Neural progenitor cell (in vitro differentiated cells): Measurements from ENCODE around the gene HSPG2.

Experiments
- EZH2 ChIP-seq: fragments of 200-600 bp; sonication (generic); IDR thresholded peaks from 2 replicates; pipeline ENCODE4 v1.6.1; 2017; ENCODE audit warnings: antibody characterized with exemption, mild to moderate bottlenecking, moderate library complexity
- EZH2phosphoT487 ChIP-seq: fragments of 200-600 bp; sonication (generic); IDR thresholded peaks from 2 replicates; pipeline ENCODE4 v1.6.1; 2017; ENCODE audit warnings: antibody characterized with exemption
- TF ChIP-seq, protein P1 (sequence below): fragments of 200-600 bp; sonication (generic); IDR thresholded peaks from 2 replicates; pipeline ENCODE4 v1.5.1; 2017; ENCODE audit warnings: antibody characterized with exemption, mild to moderate bottlenecking

DNA sequence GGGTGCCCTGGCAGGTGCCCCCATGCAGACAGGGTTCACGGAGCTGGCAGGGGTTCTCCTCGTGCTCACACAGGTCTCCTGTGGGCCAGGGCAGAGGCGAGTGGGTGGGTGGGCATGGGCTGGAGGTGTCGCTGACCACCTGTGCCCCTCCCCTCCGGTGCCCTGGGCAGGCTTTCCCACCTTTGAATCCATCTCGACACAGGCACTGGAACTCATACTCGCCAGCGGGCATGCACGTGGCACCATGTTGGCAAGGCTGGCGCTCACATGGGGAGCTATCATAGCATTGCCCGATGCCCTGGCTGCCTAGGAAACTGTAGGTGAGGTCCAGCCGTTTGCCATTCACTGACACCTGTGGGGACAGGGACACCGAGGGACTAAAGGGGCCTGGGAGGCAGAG lies 109.0 kb downstream of the HSPG2 start:
- TF ChIP-seq EZH2phosphoT487 (no peak), EZH2 (no peak)
- TF ChIP-seq, protein P1, sequence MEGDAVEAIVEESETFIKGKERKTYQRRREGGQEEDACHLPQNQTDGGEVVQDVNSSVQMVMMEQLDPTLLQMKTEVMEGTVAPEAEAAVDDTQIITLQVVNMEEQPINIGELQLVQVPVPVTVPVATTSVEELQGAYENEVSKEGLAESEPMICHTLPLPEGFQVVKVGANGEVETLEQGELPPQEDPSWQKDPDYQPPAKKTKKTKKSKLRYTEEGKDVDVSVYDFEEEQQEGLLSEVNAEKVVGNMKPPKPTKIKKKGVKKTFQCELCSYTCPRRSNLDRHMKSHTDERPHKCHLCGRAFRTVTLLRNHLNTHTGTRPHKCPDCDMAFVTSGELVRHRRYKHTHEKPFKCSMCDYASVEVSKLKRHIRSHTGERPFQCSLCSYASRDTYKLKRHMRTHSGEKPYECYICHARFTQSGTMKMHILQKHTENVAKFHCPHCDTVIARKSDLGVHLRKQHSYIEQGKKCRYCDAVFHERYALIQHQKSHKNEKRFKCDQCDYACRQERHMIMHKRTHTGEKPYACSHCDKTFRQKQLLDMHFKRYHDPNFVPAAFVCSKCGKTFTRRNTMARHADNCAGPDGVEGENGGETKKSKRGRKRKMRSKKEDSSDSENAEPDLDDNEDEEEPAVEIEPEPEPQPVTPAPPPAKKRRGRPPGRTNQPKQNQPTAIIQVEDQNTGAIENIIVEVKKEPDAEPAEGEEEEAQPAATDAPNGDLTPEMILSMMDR: no peak
